Karpas-422 (cell line): ENCODE data around the gene EFL1. TPM values are rescaled to one million over a fixed set of nuclear protein-coding genes. Genes with fewer than 3 reads are reported as not detected.

Experiments used
- DNase-seq: peaks from one replicate; pipeline ENCODE4 v3.0.0-alpha.2; 2015
- H2AFZ ChIP-seq: fragments of 200-600 bp; sonication (generic); 2 replicates; pipeline ENCODE4 v1.6.1; 2014; ENCODE audit warnings: antibody characterized with exemption, low read length, mixed read lengths
- H3K27ac ChIP-seq: fragments of 200-600 bp; sonication (generic); 2 replicates; pipeline ENCODE4 v1.5.1; 2014; ENCODE audit warnings: mild to moderate bottlenecking, low read length, moderate library complexity
- H3K27me3 ChIP-seq: fragments of 200-600 bp; sonication (generic); 2 replicates; pipeline ENCODE4 v1.6.1; 2014; ENCODE audit warnings: low read length, mixed read lengths
- H3K36me3 ChIP-seq: fragments of 200-600 bp; sonication (generic); 2 replicates; pipeline ENCODE4 v1.6.1; 2014; ENCODE audit warnings: low read length, mixed read lengths; ENCODE audit not compliant: insufficient read depth
- H3K4me1 ChIP-seq: fragments of 200-600 bp; sonication (generic); 2 replicates; pipeline ENCODE4 v1.6.1; 2014; ENCODE audit warnings: mild to moderate bottlenecking, low read length, mixed read lengths
- H3K4me2 ChIP-seq: fragments of 200-600 bp; sonication (generic); 2 replicates; pipeline ENCODE4 v1.6.1; 2014; ENCODE audit warnings: low read length, low read depth, mild to moderate bottlenecking; ENCODE audit not compliant: poor library complexity, severe bottlenecking
- H3K4me3 ChIP-seq: fragments of 200-600 bp; sonication (generic); 2 replicates; pipeline ENCODE4 v1.5.1; 2014; ENCODE audit warnings: mild to moderate bottlenecking, antibody characterized with exemption, low read length, mixed read lengths
- H3K79me2 ChIP-seq: fragments of 200-600 bp; sonication (generic); 2 replicates; pipeline ENCODE4 v1.6.1; 2014; ENCODE audit warnings: mild to moderate bottlenecking, low read length, mixed read lengths
- H3K9ac ChIP-seq: fragments of 200-600 bp; sonication (generic); 2 replicates; pipeline ENCODE4 v1.6.0; 2014; ENCODE audit warnings: low read length
- H3K9me2 ChIP-seq: fragments of 200-600 bp; sonication (generic), shearing (Covaris generic); replicated peaks from 2 replicates; pipeline ENCODE4 v1.6.0; 2014; ENCODE audit warnings: mild to moderate bottlenecking, low read length, moderate library complexity; ENCODE audit not compliant: insufficient read depth
- H3K9me3 ChIP-seq: fragments of 300-700, 200-600 bp; sonication (generic); 2 replicates; pipeline ENCODE4 v1.6.1; 2014; ENCODE audit warnings: low read length, mixed read lengths
- H4K20me1 ChIP-seq: fragments of 200-600 bp; sonication (generic); 2 replicates; pipeline ENCODE4 v1.6.1; 2014; ENCODE audit warnings: mild to moderate bottlenecking, antibody characterized with exemption, low read length, low read depth; ENCODE audit not compliant: insufficient read depth
- total RNA-seq: library from RNA; depleted of rRNA; stranded (reverse); fragments of >200 nt; shearing (Covaris generic); gene quantifications from 2 replicates; pipeline ENCODE4 v1.2.3, GENCODE V29; 2014; ENCODE audit warnings: low replicate concordance

The EFL1 gene
- total RNA-seq, 1 experiment from 2014 or later: 30.7 TPM

DNA sequence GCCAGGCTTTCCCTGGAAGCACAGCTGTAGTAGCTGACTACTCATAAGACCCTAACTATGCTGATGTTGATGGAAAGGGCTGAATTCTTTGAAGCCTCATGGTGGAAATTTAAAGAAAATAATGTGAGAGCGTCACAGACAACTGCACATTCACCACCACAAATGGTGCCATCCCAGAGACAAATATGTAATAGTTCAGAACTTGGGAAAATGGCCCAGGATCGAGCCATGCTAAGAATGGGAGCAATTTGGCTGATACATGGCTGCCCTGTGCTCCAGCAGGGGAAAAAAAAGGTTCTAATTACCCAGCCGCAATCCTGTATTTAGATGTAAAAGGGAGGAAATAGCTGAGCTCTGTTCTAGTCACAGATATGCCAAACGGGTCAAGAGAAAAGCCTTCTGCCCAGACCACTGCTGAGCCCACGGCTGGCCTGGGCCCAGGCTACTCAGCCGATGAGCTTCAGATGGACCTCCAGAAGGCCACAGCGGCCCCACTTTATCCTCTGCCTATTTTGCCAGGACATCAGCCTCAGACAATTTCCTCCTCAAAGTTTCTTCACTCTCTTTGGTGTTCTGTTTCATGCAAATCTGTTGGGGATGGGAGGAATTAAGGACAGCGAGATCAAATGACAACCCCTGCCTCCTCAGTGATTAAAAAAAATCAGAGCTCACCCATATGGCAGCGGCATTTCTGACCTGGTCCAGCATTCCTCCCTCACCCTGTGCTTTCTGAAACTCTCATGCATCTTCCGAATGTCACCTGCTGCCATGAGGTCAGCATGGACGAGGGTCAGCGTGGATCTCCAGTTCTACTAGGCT is 162.2 kb downstream of the EFL1 start:
- H2AFZ ChIP-seq: peak overlapping the region; percentile 64
- H3K9me3 ChIP-seq: no peaks in the 10 kb centered on the region
- no peaks in the 10 kb centered on the region for H3K9me2 ChIP-seq
- H3K79me2 ChIP-seq: no peaks in the 10 kb centered on the region
- H4K20me1 ChIP-seq: no peaks in the 10 kb centered on the region
- H3K27me3 ChIP-seq: no peaks in the 10 kb centered on the region
- no peaks in the 10 kb centered on the region for H3K36me3 ChIP-seq
- peak overlapping the region; percentile 46; the same call in 1 of the 2 replicates for H3K9ac ChIP-seq
- H3K27ac ChIP-seq: no peak overlapping the region
- peaks cover 14% of the 10 kb centered on the region for H3K4me1 ChIP-seq
- DNase-seq: peak; percentile 74
- H3K4me2 ChIP-seq: peak overlapping the region; percentile 57
- peak overlapping the region; percentile 42; the same call in 1 of the 2 replicates for H3K4me3 ChIP-seq

DNA sequence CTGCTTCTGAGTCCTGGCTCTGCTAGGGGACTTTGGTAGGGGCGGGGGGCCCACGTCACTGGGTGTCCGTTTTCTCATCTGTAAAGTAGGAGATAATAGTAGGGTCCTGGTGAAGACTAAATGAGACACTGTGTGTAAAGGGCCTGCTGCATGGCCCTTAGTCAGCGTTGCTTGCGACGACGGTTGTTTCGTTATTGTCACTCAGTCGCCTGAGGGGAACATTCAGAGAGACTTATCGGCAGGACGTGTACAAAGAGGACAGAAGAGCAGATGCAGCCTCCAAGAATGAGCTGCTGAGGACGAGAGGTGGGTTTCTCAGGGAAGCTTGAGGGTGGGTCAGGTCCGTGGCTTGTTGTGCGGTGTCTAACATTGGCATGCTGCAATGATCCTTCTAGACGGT is 163.9 kb downstream of the EFL1 start:
- Histone ChIP-seq H4K20me1 (no peaks in the 10 kb centered on the region), H3K27me3 (no peaks in the 10 kb centered on the region), H3K27ac (no peak overlapping the region), H3K4me3 (no peak overlapping the region), H3K79me2 (no peaks in the 10 kb centered on the region), H3K4me1 (peaks cover 14% of the 10 kb centered on the region), H3K4me2 (no peak overlapping the region), H3K9me2 (no peaks in the 10 kb centered on the region), H2AFZ (no peak overlapping the region), H3K36me3 (no peaks in the 10 kb centered on the region), H3K9ac (no peak overlapping the region), H3K9me3 (no peaks in the 10 kb centered on the region)
- DNase-seq: no peak

DNA sequence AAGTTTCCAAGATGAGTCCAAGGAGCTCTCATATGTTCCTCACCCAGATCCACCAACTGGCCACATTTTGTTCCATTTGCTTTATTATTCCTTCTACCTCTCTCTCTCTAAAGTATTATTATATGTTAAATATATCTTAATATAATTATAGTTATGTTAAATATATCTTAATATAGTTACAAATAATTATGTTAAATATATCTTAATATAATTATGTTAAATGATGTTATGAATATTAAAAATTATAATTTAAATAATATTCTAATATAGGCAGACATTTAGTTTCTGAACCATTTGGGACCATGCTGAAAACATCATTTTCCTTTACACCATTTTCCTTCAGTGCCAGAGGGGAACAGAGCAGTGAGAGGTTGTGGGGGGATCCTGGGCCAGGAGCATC is 166.7 kb downstream of the EFL1 start:
- H3K36me3 ChIP-seq: no peaks in the 10 kb centered on the region
- no peak overlapping the region for H3K9ac ChIP-seq
- H3K9me3 ChIP-seq: no peaks in the 10 kb centered on the region
- H3K79me2 ChIP-seq: no peaks in the 10 kb centered on the region
- H3K27me3 ChIP-seq: no peaks in the 10 kb centered on the region
- H3K9me2 ChIP-seq: no peaks in the 10 kb centered on the region
- H3K4me3 ChIP-seq: no peak overlapping the region
- no peak overlapping the region for H3K4me2 ChIP-seq
- DNase-seq: no peak
- no peak overlapping the region for H3K27ac ChIP-seq
- no peaks in the 10 kb centered on the region for H4K20me1 ChIP-seq
- H2AFZ ChIP-seq: no peak overlapping the region
- H3K4me1 ChIP-seq: peaks cover 11% of the 10 kb centered on the region

DNA sequence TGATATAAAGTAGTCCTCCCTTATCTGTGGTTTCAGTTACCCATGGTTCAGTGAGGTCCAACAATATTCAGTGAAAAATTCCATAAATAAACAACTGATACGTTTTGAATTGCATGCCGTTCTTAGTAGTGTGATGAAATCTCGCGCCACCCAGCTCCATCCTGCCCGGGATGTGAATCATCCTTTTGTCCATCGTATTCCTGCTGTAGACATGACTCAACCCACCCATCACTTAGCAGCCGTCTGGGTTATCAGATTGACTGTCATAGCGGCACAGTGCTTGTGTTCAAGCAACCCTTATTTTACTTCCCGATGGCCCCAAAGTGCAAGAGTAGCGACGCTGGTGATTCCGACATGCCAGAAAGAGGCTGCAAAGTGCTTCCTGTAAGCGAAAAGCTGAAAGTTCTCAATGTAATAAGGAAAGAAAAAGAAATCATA is 168.7 kb downstream of the EFL1 start:
- Histone ChIP-seq H3K4me3 (no peak overlapping the region), H3K9me2 (no peaks in the 10 kb centered on the region), H2AFZ (no peak overlapping the region), H3K4me2 (no peak overlapping the region), H3K27me3 (no peaks in the 10 kb centered on the region), H3K36me3 (no peaks in the 10 kb centered on the region), H3K4me1 (no peaks in the 10 kb centered on the region), H3K9ac (no peak overlapping the region), H3K27ac (no peak overlapping the region), H3K79me2 (no peaks in the 10 kb centered on the region), H3K9me3 (no peaks in the 10 kb centered on the region), H4K20me1 (no peaks in the 10 kb centered on the region)
- DNase-seq: no peak

DNA sequence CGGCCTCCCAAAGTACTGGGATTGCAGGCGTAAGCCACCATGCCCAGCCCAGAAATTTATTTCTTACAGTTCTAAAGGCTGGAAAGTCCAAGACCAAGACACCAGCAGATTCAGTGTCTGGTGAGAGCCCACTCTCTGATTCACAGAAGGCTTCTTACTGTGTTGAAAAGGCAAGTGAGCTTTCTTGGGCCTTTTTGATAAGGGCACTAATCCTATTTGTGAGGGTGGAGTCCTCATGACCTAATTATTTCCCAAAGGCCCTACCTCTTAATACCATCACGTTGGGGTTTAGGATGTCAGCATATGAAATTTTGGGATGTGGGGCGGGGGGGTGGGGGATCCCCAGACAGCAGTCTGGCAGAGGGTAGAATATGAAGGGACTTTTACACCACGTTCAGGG is 169.2 kb downstream of the EFL1 start:
- Histone ChIP-seq H3K36me3 (no peaks in the 10 kb centered on the region), H3K9me3 (no peaks in the 10 kb centered on the region), H3K9me2 (no peaks in the 10 kb centered on the region), H3K4me1 (no peaks in the 10 kb centered on the region), H2AFZ (no peak overlapping the region), H3K27ac (no peak overlapping the region), H3K9ac (no peak overlapping the region), H3K27me3 (no peaks in the 10 kb centered on the region), H4K20me1 (no peaks in the 10 kb centered on the region), H3K4me3 (no peak overlapping the region), H3K4me2 (no peak overlapping the region), H3K79me2 (no peaks in the 10 kb centered on the region)
- no peak for DNase-seq

DNA sequence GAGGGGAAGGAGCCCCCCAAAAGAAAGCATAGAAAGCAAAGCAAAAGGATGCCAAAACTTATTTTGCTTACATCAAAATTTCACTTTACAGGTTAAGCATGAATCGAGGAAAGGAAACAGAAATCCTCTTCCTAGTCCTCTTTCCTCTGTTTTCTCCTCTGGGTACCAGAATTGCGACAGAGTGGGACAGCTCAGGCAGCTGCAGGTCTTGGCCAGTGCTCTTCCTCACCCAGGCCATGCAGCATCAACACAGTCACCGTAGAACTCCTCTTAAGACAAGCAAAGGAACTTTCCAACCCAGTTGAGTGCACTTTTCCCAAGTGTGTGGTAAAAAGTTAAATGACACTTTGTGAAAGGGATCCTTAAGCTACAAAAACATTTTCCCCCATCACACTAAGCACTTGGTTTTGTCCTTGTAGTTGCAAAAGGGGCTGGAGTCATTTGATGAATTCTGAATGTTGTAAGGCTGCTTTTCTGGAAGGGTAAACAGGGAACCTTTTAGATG is 170.8 kb downstream of the EFL1 start:
- no peak for DNase-seq
- Histone ChIP-seq H3K9me2 (no peaks in the 10 kb centered on the region), H3K4me2 (no peak overlapping the region), H3K36me3 (no peaks in the 10 kb centered on the region), H3K27me3 (no peaks in the 10 kb centered on the region), H3K4me1 (no peaks in the 10 kb centered on the region), H3K4me3 (no peak overlapping the region), H3K9me3 (no peaks in the 10 kb centered on the region), H3K79me2 (no peaks in the 10 kb centered on the region), H4K20me1 (no peaks in the 10 kb centered on the region), H3K9ac (no peak overlapping the region), H3K27ac (no peak overlapping the region), H2AFZ (no peak overlapping the region)

DNA sequence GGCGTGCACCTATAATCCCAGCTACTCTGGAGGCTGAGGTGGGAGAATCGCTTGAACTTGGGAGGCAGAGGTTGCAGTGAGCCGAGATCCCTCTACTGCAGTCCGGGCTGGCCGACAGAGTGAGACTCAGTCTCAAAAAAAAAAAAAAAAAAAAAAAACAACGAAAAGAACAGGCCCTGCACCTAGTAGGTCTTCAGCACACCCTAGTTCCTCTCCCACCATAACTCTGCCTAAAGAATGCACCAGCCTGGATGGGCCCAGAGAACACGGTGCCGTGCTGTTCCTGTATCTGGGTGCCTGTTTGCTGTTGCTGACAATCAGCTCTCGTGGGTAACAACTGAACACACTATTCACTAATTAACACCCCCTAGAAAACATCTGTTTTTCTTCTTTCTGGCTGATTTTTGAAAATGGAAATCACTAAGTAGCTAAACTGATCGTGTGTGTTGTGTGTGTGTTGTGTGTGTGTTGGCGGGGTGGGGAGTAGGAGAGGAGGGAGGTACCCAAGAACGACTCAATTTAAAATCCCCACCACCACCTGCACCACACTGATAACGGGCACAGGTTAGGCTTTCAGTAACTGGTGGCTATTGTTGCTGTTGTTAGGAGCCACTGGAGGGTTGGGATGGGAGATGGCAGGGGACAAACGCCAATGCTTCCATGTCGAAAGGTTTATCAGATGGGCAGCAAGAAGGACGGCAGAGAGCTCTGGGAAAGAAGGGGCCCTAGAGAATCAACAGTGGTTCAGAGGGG is 176.1 kb downstream of the EFL1 start:
- H3K9ac ChIP-seq: no peak overlapping the region
- H3K4me2 ChIP-seq: no peak overlapping the region
- no peaks in the 10 kb centered on the region for H3K4me1 ChIP-seq
- no peak overlapping the region for H3K27ac ChIP-seq
- H3K36me3 ChIP-seq: no peaks in the 10 kb centered on the region
- no peaks in the 10 kb centered on the region for H3K9me3 ChIP-seq
- H4K20me1 ChIP-seq: no peaks in the 10 kb centered on the region
- H3K4me3 ChIP-seq: no peak overlapping the region
- no peaks in the 10 kb centered on the region for H3K79me2 ChIP-seq
- DNase-seq: no peak
- no peaks in the 10 kb centered on the region for H3K9me2 ChIP-seq
- H3K27me3 ChIP-seq: no peaks in the 10 kb centered on the region
- no peak overlapping the region for H2AFZ ChIP-seq
